NCI-H2196 treated with DMSO at 0.1 percent for 48 hours (cell line): Measurements from ENCODE around the gene IFNLR1.

ENCODE experiments used
- DNase-seq: peaks from one replicate; lab custom pipeline; 2025; ENCODE audit not compliant: unreplicated experiment; lab: John Stamatoyannopoulos, UW

Gene IFNLR1

GRCh38 chr1:24178407-24178806 is 8.7 kb downstream of the IFNLR1 start:
- no peak for DNase-seq

GRCh38 chr1:24177161-24177560 is 9.9 kb downstream of the IFNLR1 start:
- no peak for DNase-seq

- no peak for DNase-seq
These were observed 11.9 kb downstream of the IFNLR1 start for GRCh38 chr1:24175033-24175755.

- no peak for DNase-seq
These were observed 13.2 kb downstream of the IFNLR1 start for GRCh38 chr1:24173638-24174575.

DNA sequence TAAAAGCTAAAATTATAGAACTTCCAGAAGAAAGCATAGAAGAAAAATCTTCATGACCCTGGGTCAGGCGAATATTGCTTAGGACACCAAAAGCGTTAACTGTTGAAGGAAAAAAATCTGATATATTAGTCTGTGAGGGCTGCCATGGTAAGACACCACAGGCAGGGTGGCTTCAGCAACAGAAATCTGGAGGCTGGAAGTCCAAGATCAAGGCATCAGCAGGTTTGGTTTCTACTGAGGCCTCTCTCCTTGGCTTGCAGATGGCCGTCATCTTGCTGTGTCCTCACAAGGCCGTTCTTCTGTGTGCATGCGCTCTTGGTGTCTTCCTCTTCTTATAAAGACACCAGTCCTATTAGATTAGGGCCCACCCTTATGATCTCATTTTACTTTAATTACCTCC is 14.5 kb downstream of the IFNLR1 start:
- DNase-seq, result no peak

GRCh38 chr1:24169286-24169685 is 17.8 kb downstream of the IFNLR1 start:
- DNase-seq, result no peak

GRCh38 chr1:24168245-24168644 is 18.8 kb downstream of the IFNLR1 start:
- no peak for DNase-seq

DNA sequence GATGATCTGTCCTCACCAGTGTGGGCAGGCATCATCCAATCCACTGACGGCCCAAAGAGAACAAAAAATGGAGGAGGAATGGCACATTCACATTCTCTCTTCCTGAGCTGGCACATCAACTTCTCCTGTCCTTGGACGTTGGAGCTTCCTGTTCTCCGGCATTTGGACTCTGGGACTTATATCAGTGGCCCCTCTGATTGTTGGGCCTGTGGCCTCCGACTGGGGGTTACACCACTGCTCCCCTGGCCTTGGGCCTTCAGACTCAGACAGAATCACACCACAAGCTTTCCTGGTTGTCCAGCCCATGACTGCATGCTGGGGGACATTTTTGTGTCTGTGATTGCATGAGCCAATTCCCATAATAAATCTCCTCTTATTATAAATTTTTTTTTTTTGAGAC is 20.1 kb downstream of the IFNLR1 start:
- no peak for DNase-seq

DNA sequence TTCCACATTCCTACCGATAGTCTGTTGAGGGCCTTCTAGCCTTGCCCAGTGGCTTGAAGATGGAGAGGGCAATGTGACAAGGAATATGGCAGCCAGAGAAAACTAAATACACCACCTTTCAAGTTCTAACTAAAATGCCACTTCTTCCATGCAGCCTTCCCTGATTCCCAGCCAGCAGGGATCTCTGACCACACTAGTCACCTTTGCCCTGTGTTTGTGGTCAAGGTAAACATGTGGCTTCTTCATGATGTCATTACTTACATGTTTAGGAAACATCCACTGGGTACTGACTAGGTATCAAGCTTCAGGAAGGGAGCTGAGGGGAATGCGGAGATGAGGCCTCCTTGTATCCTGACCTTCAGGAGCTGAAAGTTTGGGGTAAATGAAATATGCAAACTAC is 21.6 kb downstream of the IFNLR1 start:
- DNase-seq, result no peak

DNA sequence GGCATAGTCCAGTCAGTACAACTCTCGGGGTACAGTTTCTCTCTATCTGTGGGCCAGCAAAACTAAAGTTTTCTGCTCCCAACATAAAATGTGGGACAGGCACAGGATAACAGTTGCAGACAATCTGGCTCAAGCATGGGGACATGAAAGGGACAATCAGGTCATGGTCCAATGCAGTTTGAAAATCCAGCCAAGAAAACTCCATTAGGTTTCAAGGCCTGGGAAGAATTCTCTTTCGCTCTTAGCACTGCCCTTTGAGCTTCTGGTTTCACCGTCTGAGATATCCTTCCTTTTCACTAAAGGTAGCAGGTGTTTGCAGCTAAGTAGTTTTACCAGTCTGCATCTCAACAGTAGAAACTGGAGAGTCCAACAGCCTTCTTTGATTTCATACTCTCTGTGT is 23.1 kb downstream of the IFNLR1 start:
- no peak for DNase-seq

- DNase-seq, result no peak
These were observed 24.9 kb downstream of the IFNLR1 start for GRCh38 chr1:24162201-24162600.

GRCh38 chr1:24161270-24161669 is 25.8 kb downstream of the IFNLR1 start:
- no peak for DNase-seq

GRCh38 chr1:24159366-24159765 is 27.7 kb downstream of the IFNLR1 start:
- no peak for DNase-seq

DNA sequence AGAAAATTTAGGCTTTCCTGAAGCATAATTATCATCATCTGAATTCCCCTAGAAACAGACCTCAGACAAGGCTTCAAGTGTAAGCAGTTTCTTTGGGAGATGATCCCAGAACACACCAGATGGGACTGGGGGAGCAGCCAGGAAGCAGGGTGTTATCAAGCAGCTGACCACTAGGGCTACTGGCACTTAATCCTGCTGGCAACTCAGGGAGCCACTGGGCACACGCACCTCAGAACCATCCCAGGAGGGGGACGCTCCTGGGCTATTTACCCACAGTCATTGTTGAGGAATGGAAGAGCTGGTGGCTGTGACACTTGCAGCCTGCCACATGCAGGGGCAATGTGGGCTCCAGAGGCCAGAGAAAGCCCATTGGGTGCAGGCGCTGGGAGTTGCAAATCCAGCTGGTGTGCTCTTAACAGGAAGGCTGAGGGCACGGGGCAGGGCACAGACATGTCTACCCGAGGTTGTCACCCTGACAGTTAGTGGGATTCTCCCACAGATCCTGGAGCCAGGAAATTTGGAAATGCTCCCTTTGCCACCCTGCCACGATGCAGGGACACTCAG is 29.1 kb downstream of the IFNLR1 start:
- DNase-seq, result no peak

DNA sequence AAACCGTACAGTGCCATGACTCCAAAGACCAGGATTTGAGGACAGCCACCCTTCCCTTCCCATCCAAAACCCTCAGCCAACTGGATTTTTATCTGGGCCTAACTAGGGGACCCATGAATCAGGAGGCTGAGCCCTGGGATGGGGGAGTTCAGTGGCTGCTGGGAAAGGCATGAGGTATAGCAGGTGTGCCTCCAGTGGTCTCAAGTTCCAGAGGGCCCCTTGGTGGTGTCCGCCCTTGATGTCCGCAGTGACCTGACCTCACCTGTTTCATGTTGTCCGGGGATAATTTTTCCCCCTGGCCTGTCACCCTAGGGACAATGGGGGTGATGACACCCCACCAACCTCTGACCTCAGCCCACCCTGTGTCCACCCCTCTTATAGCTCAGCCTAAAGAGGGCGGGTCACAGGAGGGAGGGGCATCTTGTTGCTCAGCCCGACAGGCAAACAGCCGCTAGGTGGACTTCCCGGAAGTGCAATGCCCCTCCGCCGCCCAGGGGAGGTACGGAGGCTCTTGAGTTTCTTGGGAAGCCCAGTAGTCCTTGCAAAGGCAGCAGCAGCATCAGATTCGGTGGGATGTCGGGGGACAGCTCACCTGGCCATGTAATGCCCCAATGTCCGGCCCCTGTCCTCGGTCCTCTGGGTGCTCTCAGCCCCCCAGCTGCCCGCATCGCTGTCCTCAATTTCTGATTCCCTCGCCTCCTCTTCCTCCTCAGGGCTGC is 30.4 kb downstream of the IFNLR1 start:
- no peak for DNase-seq

DNA sequence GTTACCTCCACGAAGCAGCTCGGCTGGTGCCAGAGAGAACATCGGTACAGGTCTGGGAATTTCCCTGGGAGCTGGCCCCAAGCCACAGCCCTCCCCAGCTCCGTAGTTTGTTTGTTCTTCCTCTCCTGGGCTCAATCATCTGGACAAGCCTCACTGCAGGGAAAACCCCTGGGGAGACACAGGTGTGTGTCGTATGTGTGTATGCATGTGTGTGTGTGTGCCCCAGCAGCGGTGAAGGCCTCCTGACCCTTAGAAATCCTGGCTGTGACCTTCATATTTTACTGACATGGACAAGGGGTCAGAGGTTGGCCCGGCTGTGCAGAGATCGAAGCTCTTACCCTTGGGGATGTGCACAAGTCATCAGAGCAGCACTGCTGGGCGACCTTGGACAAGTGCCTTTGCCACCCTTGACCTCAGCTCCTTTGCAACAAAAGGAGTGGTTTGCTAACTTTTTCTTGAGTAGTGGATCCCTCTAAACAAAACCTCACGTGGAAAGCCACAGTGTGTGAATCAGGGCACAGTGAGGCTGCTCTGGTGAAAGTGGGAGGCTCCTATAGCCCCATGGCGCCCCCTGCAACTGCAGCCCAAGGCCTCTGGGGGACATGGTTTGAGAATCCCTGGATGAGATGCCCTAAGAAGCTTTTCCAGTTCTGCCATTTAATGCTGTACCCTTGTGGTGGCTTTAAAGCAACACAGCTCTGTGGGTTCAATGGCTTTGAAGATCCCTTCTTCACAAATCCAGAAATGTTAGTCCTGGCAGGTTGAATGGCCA is 31.9 kb downstream of the IFNLR1 start:
- peak; percentile 50 for DNase-seq

GRCh38 chr1:24154215-24154614 is 32.9 kb downstream of the IFNLR1 start:
- no peak for DNase-seq

- no peak for DNase-seq
These were observed 34.2 kb downstream of the IFNLR1 start for GRCh38 chr1:24152631-24153494.

GRCh38 chr1:24151175-24151533 is 35.9 kb downstream of the IFNLR1 start:
- DNase-seq, result peak; percentile 41
